Measurements from ENCODE around the gene MYO19.

The MYO19 gene

GRCh38 chr17:36505171-36505570, 29.5 kb downstream of the MYO19 start:
- peaks cover 47 to 98% of the 10 kb centered on the region in 2 experiments for H3K36me3 ChIP-seq (ENCODE audit: control insufficient read depth in 2 of 2, insufficient read depth in 1 of 2, low read length in 2 of 2)
- ChIA-PET POLR2A (interaction anchor here (1.1 kb wide), 1 partner anchor 19 kb away, joined by 5 read pairs; the partner anchor contains the start of gene ZNHIT3), CTCF (no interaction called here)
- H3K4me3 ChIP-seq (ENCODE audit: low read depth, low read length): no peak overlapping the region
- H3K4me1 ChIP-seq (ENCODE audit: control insufficient read depth, insufficient read depth, low read length): no peaks in the 10 kb centered on the region
- TF ChIP-seq ZNF311 (tag by site-specific recombination; IDR thresholded peaks at IDR 0.05; ENCODE audit: borderline replicate concordance): no peak
- no peak for TF ChIP-seq ZNF792 (tag by site-specific recombination; IDR thresholded peaks at IDR 0.05)
- TF ChIP-seq ZBTB10 (tag by site-specific recombination; IDR thresholded peaks at IDR 0.05): no peak
- TF ChIP-seq ZNF292 (tag by site-specific recombination; IDR thresholded peaks at IDR 0.05; ENCODE audit: borderline replicate concordance, low read depth): no peak
- no peak overlapping the region for H3K27ac ChIP-seq (ENCODE audit: extremely low read depth, low read depth, low read length)
- no peaks in the 10 kb centered on the region for H3K9me3 ChIP-seq (ENCODE audit: control insufficient read depth, insufficient read depth, low read depth, low read length)

GRCh38 chr17:36504156-36504545, 30.5 kb downstream of the MYO19 start:
- Histone ChIP-seq H3K36me3 (ENCODE audit: control insufficient read depth in 2 of 2, insufficient read depth in 1 of 2, low read length in 2 of 2) (peaks cover 57 to 95% of the 10 kb centered on the region in 2 experiments), H3K4me1 (ENCODE audit: control insufficient read depth, insufficient read depth, low read length) (no peaks in the 10 kb centered on the region), H3K4me3 (ENCODE audit: low read depth, low read length) (no peak overlapping the region), H3K27ac (ENCODE audit: extremely low read depth, low read depth, low read length) (no peak overlapping the region), H3K9me3 (ENCODE audit: control insufficient read depth, insufficient read depth, low read depth, low read length) (no peaks in the 10 kb centered on the region)
- POLR2A ChIA-PET: interaction anchor here (0.6 to 1.1 kb wide), 3 partner anchors 14 to 55 kb away, joined by 5 to 6 read pairs (median 5); partner anchors contain the start of gene ZNHIT3
- CTCF ChIA-PET: no interaction called here
- TF ChIP-seq ZNF184 (tag by site-specific recombination; IDR thresholded peaks at IDR 0.05): no peak
- no peak for TF ChIP-seq ZFP3 (tag by site-specific recombination; IDR thresholded peaks at IDR 0.05; ENCODE audit: low read depth)
- no peak for TF ChIP-seq PBX3 (CRISPR knock-in tag; IDR thresholded peaks at IDR 0.05)
- TF ChIP-seq ZBTB10 (tag by site-specific recombination; IDR thresholded peaks at IDR 0.05): no peak
- TF ChIP-seq ZNF513 (tag by site-specific recombination; IDR thresholded peaks at IDR 0.05): no peak
- no peak for TF ChIP-seq ZNF704 (tag by site-specific recombination; IDR thresholded peaks at IDR 0.05)
- no peak for TF ChIP-seq ZNF157 (tag by site-specific recombination; IDR thresholded peaks at IDR 0.05)
- TF ChIP-seq ZBTB6 (tag by site-specific recombination; IDR thresholded peaks at IDR 0.05): no peak
- TF ChIP-seq ZBTB26 (tag by site-specific recombination; optimal IDR thresholded peaks at IDR 0.05): no peak
- no peak for TF ChIP-seq PRDM10 (tag by site-specific recombination; IDR thresholded peaks at IDR 0.05)
- no peak for TF ChIP-seq ZNF24 (tag by site-specific recombination; IDR thresholded peaks at IDR 0.05)
- no peak for TF ChIP-seq ZNF76 (tag by site-specific recombination; IDR thresholded peaks at IDR 0.05; ENCODE audit: borderline replicate concordance, low read depth)
- TF ChIP-seq ZFHX2 (tag by site-specific recombination; conservative IDR thresholded peaks at IDR 0.05): no peak
- no peak for TF ChIP-seq ZIC2 (tag by site-specific recombination; IDR thresholded peaks at IDR 0.05)
- no peak for TF ChIP-seq ZNF549 (tag by site-specific recombination; IDR thresholded peaks at IDR 0.05)

Measured in HEK293 (cell line).